ENCODE data around the gene HOXC11. TPM values are rescaled to one million over a fixed set of nuclear protein-coding genes. Genes with fewer than 3 reads are reported as not detected.

The HOXC11 gene
- total and polyA plus RNA-seq, 2 experiments from 2014 or later = not detected

- no peaks in the 10 kb centered on the region; the same call in 1 of the 2 replicates for H3K36me3 ChIP-seq (ENCODE audit: insufficient read depth)
- H3K27ac Mint-ChIP-seq = no peak overlapping the region
Observed at GRCh38 chr12:54025499-54026405, 52.8 kb downstream of the HOXC11 start.

More at GRCh38 chr12:54025499-54026405, 52.8 kb downstream of the HOXC11 start:
- Histone ChIP-seq H3K4me2 (peak overlapping the region; percentile 48; the same call in 1 of the 2 replicates), H3K27ac (ENCODE audit: low read depth) (no peak overlapping the region), H3K4me1 (ENCODE audit: insufficient read depth) (peaks cover 43% of the 10 kb centered on the region), H4K20me1 (replicated peaks; ENCODE audit: insufficient read depth) (peaks cover 47% of the 10 kb centered on the region), H2AFZ (no peak overlapping the region), H3K4me3 (no peak overlapping the region), H3K27me3 (ENCODE audit: insufficient read depth) (peaks cover 100% of the 10 kb centered on the region), H3K79me2 (replicated peaks; ENCODE audit: insufficient read depth) (no peaks in the 10 kb centered on the region), H3F3A (replicated peaks; ENCODE audit: low read depth) (peaks cover 33% of the 10 kb centered on the region; the same call in 1 of the 2 replicates), H3K9me2 (ENCODE audit: insufficient read depth) (no peaks in the 10 kb centered on the region)
- no peak for TF ChIP-seq ZNF331 (CRISPR knock-in tag; IDR thresholded peaks at IDR 0.05; ENCODE audit: low read depth)
- TF ChIP-seq ZNF462 (CRISPR knock-in tag; IDR thresholded peaks at IDR 0.05) = no peak
- TF ChIP-seq EZH2 (IDR thresholded peaks at IDR 0.05; ENCODE audit: low read depth, unreplicated experiment) = peak; percentile 75
- TF ChIP-seq, protein P1, sequence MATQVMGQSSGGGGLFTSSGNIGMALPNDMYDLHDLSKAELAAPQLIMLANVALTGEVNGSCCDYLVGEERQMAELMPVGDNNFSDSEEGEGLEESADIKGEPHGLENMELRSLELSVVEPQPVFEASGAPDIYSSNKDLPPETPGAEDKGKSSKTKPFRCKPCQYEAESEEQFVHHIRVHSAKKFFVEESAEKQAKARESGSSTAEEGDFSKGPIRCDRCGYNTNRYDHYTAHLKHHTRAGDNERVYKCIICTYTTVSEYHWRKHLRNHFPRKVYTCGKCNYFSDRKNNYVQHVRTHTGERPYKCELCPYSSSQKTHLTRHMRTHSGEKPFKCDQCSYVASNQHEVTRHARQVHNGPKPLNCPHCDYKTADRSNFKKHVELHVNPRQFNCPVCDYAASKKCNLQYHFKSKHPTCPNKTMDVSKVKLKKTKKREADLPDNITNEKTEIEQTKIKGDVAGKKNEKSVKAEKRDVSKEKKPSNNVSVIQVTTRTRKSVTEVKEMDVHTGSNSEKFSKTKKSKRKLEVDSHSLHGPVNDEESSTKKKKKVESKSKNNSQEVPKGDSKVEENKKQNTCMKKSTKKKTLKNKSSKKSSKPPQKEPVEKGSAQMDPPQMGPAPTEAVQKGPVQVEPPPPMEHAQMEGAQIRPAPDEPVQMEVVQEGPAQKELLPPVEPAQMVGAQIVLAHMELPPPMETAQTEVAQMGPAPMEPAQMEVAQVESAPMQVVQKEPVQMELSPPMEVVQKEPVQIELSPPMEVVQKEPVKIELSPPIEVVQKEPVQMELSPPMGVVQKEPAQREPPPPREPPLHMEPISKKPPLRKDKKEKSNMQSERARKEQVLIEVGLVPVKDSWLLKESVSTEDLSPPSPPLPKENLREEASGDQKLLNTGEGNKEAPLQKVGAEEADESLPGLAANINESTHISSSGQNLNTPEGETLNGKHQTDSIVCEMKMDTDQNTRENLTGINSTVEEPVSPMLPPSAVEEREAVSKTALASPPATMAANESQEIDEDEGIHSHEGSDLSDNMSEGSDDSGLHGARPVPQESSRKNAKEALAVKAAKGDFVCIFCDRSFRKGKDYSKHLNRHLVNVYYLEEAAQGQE (IDR thresholded peaks at IDR 0.05; ENCODE audit: unreplicated experiment) = no peak
- TF ChIP-seq CREB1 (CRISPR knock-in tag; IDR thresholded peaks at IDR 0.05; ENCODE audit: low read depth) = no peak
- TF ChIP-seq JUNB (IDR thresholded peaks at IDR 0.05; ENCODE audit: unreplicated experiment) = no peak
- no peak for TF ChIP-seq ZNF114 (CRISPR knock-in tag; IDR thresholded peaks at IDR 0.05)
- TF ChIP-seq EZH2phosphoT487 (IDR thresholded peaks at IDR 0.05; ENCODE audit: unreplicated experiment) = no peak
- peaks cover 27% of the 10 kb centered on the region for H3K4me1 Mint-ChIP-seq
- DNase-seq (ENCODE audit: low spot score) = peak; percentile 61
- peaks cover 3% of the 10 kb centered on the region for H3K9me3 Mint-ChIP-seq
- peaks cover 99% of the 10 kb centered on the region for H3K27me3 Mint-ChIP-seq (ENCODE audit: insufficient read depth, low read depth, poor library complexity)
- no peak for ATAC-seq
- H3K4me3 Mint-ChIP-seq = no peak overlapping the region
- H3K36me3 Mint-ChIP-seq (ENCODE audit: low read depth) = no peaks in the 10 kb centered on the region; the same call in 2 of the 3 replicates

Data from GM23338 (cell line).